NT2/D1 (cell line): ENCODE measurements around the gene NTF3.

Source experiments
- DNase-seq: peaks from one replicate; pipeline ENCODE4 v3.0.0-alpha.2; 2011; ENCODE audit warnings: low read depth, low spot score
- H3K27me3 ChIP-seq: 2 replicates; pipeline ENCODE4 v1.6.0; 2011; ENCODE audit warnings: mild to moderate bottlenecking; ENCODE audit not compliant: insufficient read length, insufficient read depth
- H3K36me3 ChIP-seq: 2 replicates; pipeline ENCODE4 v1.6.1; 2011; ENCODE audit warnings: mild to moderate bottlenecking, low read length, mixed read lengths; ENCODE audit not compliant: insufficient read depth, insufficient read length
- H3K4me1 ChIP-seq: 2 replicates; pipeline ENCODE4 v1.5.1; 2011; ENCODE audit not compliant: insufficient read depth, insufficient read length
- H3K4me3 ChIP-seq: 2 replicates; pipeline ENCODE4 v1.5.1; 2011; ENCODE audit warnings: low read depth; ENCODE audit not compliant: insufficient read length
- H3K9ac ChIP-seq: 2 replicates; pipeline ENCODE4 v1.6.0; 2011; ENCODE audit warnings: low read depth; ENCODE audit not compliant: insufficient read length
- H3K9me3 ChIP-seq: 2 replicates; pipeline ENCODE4 v1.5.1; 2011; ENCODE audit warnings: mild to moderate bottlenecking, low read length; ENCODE audit not compliant: insufficient read depth
- SUZ12 ChIP-seq: IDR thresholded peaks from 2 replicates; pipeline ENCODE4 v1.6.1; 2011; ENCODE audit not compliant: insufficient read length, insufficient read depth; ENCODE audit errors: extremely low read depth
- YY1 ChIP-seq: IDR thresholded peaks from 2 replicates; pipeline ENCODE4 v1.6.1; 2011; ENCODE audit not compliant: insufficient read length, insufficient read depth
- ZNF274 ChIP-seq: IDR thresholded peaks from 2 replicates; pipeline ENCODE4 v1.6.1; 2011; ENCODE audit warnings: mild to moderate bottlenecking, low read depth, low read length

Gene NTF3

GRCh38 chr12:5439788-5440300, 7.9 kb downstream of the NTF3 start:
- peaks cover 11% of the 10 kb centered on the region for H3K36me3 ChIP-seq
- no peak overlapping the region for H3K9ac ChIP-seq
- peaks cover 11% of the 10 kb centered on the region; the same call in 1 of the 2 replicates for H3K9me3 ChIP-seq
- TF ChIP-seq ZNF274: no peak
- no peak for TF ChIP-seq YY1
- TF ChIP-seq SUZ12: no peak
- peaks cover 30% of the 10 kb centered on the region for H3K27me3 ChIP-seq
- H3K4me3 ChIP-seq: no peak overlapping the region
- no peak for DNase-seq
- H3K4me1 ChIP-seq: peaks cover 16% of the 10 kb centered on the region

GRCh38 chr12:5440978-5441377, 9.1 kb downstream of the NTF3 start:
- H3K9ac ChIP-seq: no peak overlapping the region
- H3K4me1 ChIP-seq: peaks cover 16% of the 10 kb centered on the region
- peaks cover 19% of the 10 kb centered on the region for H3K27me3 ChIP-seq
- DNase-seq: no peak
- H3K4me3 ChIP-seq: no peak overlapping the region
- peaks cover 11% of the 10 kb centered on the region for H3K36me3 ChIP-seq
- TF ChIP-seq SUZ12: no peak
- TF ChIP-seq ZNF274: no peak
- TF ChIP-seq YY1: no peak
- peaks cover 11% of the 10 kb centered on the region; the same call in 1 of the 2 replicates for H3K9me3 ChIP-seq

DNA sequence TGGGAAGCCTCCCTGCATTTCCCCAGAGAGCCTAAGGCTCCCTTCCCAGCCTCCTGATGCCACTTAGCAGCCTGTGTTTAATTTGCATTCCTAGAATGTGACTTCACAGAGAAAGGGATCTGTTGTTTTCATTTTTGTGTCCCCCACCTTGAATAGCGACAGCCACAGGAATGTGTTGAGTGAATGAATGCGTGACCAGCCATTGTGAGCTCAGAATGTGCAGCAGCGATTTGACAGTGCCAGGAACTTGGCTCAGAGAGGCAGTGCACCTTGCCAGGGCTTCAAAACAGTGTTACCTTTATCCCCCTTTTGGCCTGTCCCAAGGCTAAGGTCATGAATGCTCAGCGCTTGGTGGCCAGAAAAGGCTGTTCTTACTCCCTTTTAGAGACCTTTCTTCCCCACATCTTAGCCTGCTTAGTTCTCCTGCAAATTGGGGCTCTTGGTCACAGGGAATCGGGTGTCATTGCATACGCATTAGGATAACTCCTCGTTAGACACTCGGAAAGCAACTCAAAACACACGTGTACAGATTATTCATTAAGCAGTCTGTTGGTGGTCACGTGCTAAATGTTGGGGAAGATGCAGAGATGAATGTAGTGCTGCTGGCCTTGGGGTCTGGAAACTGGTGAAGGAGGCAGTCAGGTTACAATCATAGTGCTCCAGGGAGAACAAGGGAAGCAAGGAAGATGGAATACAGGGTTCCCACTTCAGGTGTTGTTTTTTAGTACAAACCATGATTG, 9.8 kb downstream of the NTF3 start:
- no peak for TF ChIP-seq ZNF274
- no peak for TF ChIP-seq YY1
- TF ChIP-seq SUZ12: no peak
- DNase-seq: peak; percentile 93

GRCh38 chr12:5442251-5443006, 10.5 kb downstream of the NTF3 start:
- no peak overlapping the region for H3K4me3 ChIP-seq
- peaks cover 4% of the 10 kb centered on the region for H3K27me3 ChIP-seq
- H3K9ac ChIP-seq: peak overlapping the region; percentile 7
- TF ChIP-seq ZNF274 (no peak), YY1 (no peak), SUZ12 (no peak)
- no peak for DNase-seq
- H3K4me1 ChIP-seq: peaks cover 16% of the 10 kb centered on the region
- peaks cover 9% of the 10 kb centered on the region; the same call in 1 of the 2 replicates for H3K9me3 ChIP-seq
- H3K36me3 ChIP-seq: peaks cover 12% of the 10 kb centered on the region

More for the DNA sequence above, 9.8 kb downstream of the NTF3 start:
- Histone ChIP-seq H3K36me3 (peaks cover 13% of the 10 kb centered on the region), H3K27me3 (peaks cover 12% of the 10 kb centered on the region), H3K4me1 (peaks cover 16% of the 10 kb centered on the region), H3K9ac (no peak overlapping the region), H3K4me3 (no peak overlapping the region), H3K9me3 (peaks cover 11% of the 10 kb centered on the region; the same call in 1 of the 2 replicates)

DNA sequence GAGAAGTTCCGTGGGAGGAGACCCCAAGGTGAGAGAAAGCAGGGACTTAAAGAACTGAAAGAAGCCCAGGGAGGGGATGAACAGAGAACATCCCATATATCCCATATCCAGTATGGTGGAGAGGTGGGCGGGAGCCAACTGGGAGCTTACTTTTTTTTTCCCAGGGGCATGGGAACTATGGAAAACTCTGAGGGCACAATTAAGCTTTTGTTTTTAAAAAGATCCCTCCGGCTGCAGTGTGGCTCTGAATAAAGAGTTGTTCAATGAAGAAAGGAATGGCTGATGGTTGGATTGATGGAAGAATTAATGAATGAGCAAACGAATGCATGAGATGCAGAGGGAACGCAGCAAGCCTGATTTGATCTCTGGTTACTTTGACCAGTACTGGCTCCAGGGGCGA, 12.6 kb downstream of the NTF3 start:
- TF ChIP-seq SUZ12 (no peak), ZNF274 (no peak), YY1 (no peak)
- no peak for DNase-seq
- Histone ChIP-seq H3K36me3 (peaks cover 14% of the 10 kb centered on the region), H3K4me3 (no peak overlapping the region), H3K4me1 (peaks cover 16% of the 10 kb centered on the region), H3K27me3 (no peaks in the 10 kb centered on the region), H3K9ac (no peak overlapping the region), H3K9me3 (no peaks in the 10 kb centered on the region)

DNA sequence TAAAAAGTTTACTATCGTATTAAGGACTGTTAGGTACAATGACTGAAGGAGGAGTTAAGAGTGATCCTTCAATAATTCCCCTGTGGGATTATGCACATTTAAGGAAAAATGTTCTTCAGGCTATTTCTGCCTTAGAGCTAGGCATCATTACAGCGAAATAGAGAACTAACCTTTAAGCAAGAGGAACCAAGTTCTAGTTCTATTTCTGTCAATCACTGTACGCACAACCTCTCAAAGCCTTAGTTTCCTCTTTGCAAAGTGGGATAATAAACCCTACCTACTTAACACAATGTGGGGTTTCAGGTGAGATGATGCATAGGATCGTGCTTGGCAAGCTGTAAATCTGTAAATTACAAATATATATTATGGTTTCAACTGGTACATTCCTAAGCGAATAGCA, 15.4 kb downstream of the NTF3 start:
- H3K9me3 ChIP-seq: no peaks in the 10 kb centered on the region
- DNase-seq: no peak
- TF ChIP-seq ZNF274 (no peak), YY1 (no peak), SUZ12 (no peak)
- H3K4me3 ChIP-seq: no peak overlapping the region
- H3K9ac ChIP-seq: no peak overlapping the region
- H3K27me3 ChIP-seq: no peaks in the 10 kb centered on the region
- peaks cover under 1% of the 10 kb centered on the region for H3K4me1 ChIP-seq
- peaks cover 16% of the 10 kb centered on the region for H3K36me3 ChIP-seq

GRCh38 chr12:5451251-5451650, 19.3 kb downstream of the NTF3 start:
- DNase-seq: no peak
- Histone ChIP-seq H3K36me3 (peaks cover 36% of the 10 kb centered on the region), H3K9ac (no peak overlapping the region), H3K4me3 (no peak overlapping the region), H3K9me3 (no peaks in the 10 kb centered on the region), H3K27me3 (no peaks in the 10 kb centered on the region), H3K4me1 (no peaks in the 10 kb centered on the region)
- TF ChIP-seq YY1: no peak
- no peak for TF ChIP-seq ZNF274
- no peak for TF ChIP-seq SUZ12
